Lung (tissue), 12 donors: Measurements from ENCODE around the gene SMIM36. TPM values are rescaled to one million over a fixed set of nuclear protein-coding genes. Genes with fewer than 3 reads are reported as not detected.

ENCODE experiments used
- ATAC-seq: fragments of 200-7000 bp; cut with Tn5 transposase; one replicate; pipeline ENCODE4 v1.9.1; 2020; ENCODE audit warnings: moderate number of reproducible peaks; ENCODE audit not compliant: insufficient read depth, low FRiP score
- DNase-seq, 3 donors: peaks; one replicate each; pipeline ENCODE4 v3.0.0-alpha.2; 2013 to 2017
- H3K27ac ChIP-seq, 2 donors: one replicate each; pipeline ENCODE4 v1.5.1; 2013; ENCODE audit warnings: mild to moderate bottlenecking in 2 of 2, moderate library complexity in 2 of 2, control low read depth in 1 of 2, inconsistent platforms in 1 of 2, low read depth in 1 of 2, low read length in 1 of 2
- H3K27me3 ChIP-seq, 3 donors: one replicate each; pipeline ENCODE4 v1.5.1; 2013; ENCODE audit warnings: low read length in 2 of 3; ENCODE audit not compliant: control insufficient read depth in 3 of 3, insufficient read depth in 3 of 3
- H3K36me3 ChIP-seq, 4 donors: one replicate each; pipeline ENCODE4 v1.5.1; 2013; ENCODE audit warnings: low read length in 4 of 4, mild to moderate bottlenecking in 1 of 4, moderate library complexity in 1 of 4; ENCODE audit not compliant: control insufficient read depth in 4 of 4, insufficient read depth in 4 of 4
- H3K4me1 ChIP-seq, 5 donors: one replicate each; pipeline ENCODE4 v1.5.1; 2013; ENCODE audit warnings: low read length in 5 of 5, mild to moderate bottlenecking in 2 of 5, moderate library complexity in 1 of 5; ENCODE audit not compliant: control insufficient read depth in 5 of 5, insufficient read depth in 5 of 5
- H3K4me3 ChIP-seq: one replicate; pipeline ENCODE4 v1.5.1; 2013; ENCODE audit warnings: mild to moderate bottlenecking, control low read depth, moderate library complexity
- H3K9ac ChIP-seq, 2 donors: one replicate each; pipeline ENCODE4 v1.5.1; 2013; ENCODE audit warnings: low read length in 2 of 2, control low read depth in 1 of 2; ENCODE audit not compliant: insufficient read depth in 1 of 2
- H3K9me3 ChIP-seq, 4 donors: one replicate each; pipeline ENCODE4 v1.5.1; 2013; ENCODE audit warnings: low read length in 3 of 4, mild to moderate bottlenecking in 1 of 4, moderate library complexity in 1 of 4; ENCODE audit not compliant: control insufficient read depth in 4 of 4, insufficient read depth in 3 of 4
- WGBS, 2 donors: extraction: QIAGEN DNeasy Blood & Tissue Kit; methylation state at CpG; one replicate each; pipeline ENCODE4 v1.1.7; 2013; 5-methylcytosine and 5-hydroxymethylcytosine counted together
- polyA plus RNA-seq, 2 donors: library from polyadenylated mRNA; stranded (reverse); fragments of 200-250 nt; gene quantifications; one replicate each; pipeline ENCODE4 v1.2.1, GENCODE V29; 2013
- total RNA-seq, 2 donors: library from RNA; depleted of rRNA in 1 of 2; stranded (reverse); fragments of >200 nt in 1 of 2; gene quantifications; one replicate each; pipeline ENCODE4 v1.2.1, GENCODE V29; 2014 to 2021
- TF ChIP-seq, protein P1 (sequence below): IDR thresholded peaks from 2 replicates; pipeline ENCODE4 v1.5.1; 2012; ENCODE audit warnings: mild to moderate bottlenecking; ENCODE audit errors: control extremely low read depth, extremely low read depth
- donor health status: control.
- donor health status: control.
- donor health status: Bipolar disorder and iron deficiency.
- donor health status: healthy.
- donor health status: DM: yes; HTN: yes; CAD: no.

SMIM36 gene
- total and polyA plus RNA-seq, 4 donors: not detected

DNA sequence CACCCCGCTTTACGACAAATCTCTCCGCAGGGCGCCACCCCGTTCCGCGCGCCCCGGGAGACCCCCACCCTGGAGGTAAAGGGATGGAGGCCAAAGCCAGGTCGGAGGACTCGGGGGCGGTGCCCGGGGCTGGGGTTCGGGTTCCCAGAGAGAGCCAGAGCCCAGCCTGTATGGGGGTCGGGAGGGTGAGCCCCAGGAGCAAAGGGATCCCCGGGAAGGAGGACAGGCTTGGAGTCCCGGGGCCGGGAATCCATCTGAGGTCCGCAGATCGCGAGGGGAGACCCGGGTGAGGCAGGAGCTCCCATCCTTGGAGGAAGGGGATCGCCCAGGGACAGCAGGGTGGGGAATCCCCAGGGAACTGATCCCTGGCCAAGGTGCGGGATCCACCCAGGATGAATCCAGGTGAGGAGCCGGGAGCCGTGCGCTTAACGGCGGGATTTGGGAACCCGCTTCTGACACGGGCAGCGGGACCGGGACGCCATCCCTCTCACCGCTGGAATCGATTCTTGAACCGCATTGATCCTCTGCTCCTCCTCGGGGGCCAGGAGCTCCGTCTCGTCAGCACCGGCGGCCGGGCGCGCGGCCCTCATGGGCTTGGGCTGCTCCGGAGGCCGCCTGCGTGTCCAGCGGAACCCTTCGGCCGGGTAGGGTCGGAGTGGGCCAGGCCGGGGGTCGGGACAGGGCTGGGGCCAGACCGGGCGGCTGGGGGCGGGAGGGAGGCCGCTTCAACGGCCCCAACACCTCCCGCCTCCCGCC, 89.9 kb downstream of the SMIM36 start, which contains the start of gene MMD:
MMD (minus strand) TSS at position 657 of the 756 bp plus-strand sequence; CDS start at position 517, 140 bp downstream.
- Histone ChIP-seq H3K36me3 (no peaks in the 10 kb centered on the region), H3K9me3 (peaks cover 0 to 2% (median 0%) of the 10 kb centered on the region in 4 donors), H3K4me3 (peak within 1 kb of the TSS; percentile 94), H3K27me3 (no peaks in the 10 kb centered on the region), H3K4me1 (peaks cover 3 to 15% (median 9%) of the 10 kb centered on the region in 5 donors), H3K9ac (peak within 1 kb of the TSS; percentile 78 to 90), H3K27ac (peak within 1 kb of the TSS; percentile 66 to 92)
- ATAC-seq (no peak), DNase-seq (peak in 1 of 3 donors; percentile 60)
- TF ChIP-seq, protein P1, sequence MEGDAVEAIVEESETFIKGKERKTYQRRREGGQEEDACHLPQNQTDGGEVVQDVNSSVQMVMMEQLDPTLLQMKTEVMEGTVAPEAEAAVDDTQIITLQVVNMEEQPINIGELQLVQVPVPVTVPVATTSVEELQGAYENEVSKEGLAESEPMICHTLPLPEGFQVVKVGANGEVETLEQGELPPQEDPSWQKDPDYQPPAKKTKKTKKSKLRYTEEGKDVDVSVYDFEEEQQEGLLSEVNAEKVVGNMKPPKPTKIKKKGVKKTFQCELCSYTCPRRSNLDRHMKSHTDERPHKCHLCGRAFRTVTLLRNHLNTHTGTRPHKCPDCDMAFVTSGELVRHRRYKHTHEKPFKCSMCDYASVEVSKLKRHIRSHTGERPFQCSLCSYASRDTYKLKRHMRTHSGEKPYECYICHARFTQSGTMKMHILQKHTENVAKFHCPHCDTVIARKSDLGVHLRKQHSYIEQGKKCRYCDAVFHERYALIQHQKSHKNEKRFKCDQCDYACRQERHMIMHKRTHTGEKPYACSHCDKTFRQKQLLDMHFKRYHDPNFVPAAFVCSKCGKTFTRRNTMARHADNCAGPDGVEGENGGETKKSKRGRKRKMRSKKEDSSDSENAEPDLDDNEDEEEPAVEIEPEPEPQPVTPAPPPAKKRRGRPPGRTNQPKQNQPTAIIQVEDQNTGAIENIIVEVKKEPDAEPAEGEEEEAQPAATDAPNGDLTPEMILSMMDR: no peak
- WGBS, 2 donors: 1% methylated on average over 53 to 62 of the region's 62 CpGs

DNA sequence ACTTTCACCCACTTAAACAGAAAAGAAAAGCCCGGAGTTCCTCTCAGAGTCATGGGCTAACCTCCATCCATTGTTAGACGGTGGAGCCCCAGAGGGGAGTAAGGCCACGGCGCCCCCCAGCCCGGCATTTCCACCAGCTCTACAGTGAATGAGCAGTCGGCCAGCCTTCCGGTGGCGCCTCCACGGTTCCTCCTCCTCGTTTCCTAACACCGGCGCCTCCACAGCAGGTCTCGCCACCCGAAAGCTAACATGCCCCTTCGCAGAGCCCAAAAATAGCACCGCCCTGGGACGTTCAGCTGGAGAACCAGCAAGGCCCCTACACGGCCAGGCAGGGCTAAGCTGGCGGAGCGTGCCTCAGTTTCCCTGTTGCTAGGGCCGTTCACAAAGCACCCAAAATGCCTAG, 90.5 kb downstream of the SMIM36 start:
- 1% methylated on average over 20 to 21 of the region's 21 CpGs for whole genome bisulfite sequencing, 2 donors

DNA sequence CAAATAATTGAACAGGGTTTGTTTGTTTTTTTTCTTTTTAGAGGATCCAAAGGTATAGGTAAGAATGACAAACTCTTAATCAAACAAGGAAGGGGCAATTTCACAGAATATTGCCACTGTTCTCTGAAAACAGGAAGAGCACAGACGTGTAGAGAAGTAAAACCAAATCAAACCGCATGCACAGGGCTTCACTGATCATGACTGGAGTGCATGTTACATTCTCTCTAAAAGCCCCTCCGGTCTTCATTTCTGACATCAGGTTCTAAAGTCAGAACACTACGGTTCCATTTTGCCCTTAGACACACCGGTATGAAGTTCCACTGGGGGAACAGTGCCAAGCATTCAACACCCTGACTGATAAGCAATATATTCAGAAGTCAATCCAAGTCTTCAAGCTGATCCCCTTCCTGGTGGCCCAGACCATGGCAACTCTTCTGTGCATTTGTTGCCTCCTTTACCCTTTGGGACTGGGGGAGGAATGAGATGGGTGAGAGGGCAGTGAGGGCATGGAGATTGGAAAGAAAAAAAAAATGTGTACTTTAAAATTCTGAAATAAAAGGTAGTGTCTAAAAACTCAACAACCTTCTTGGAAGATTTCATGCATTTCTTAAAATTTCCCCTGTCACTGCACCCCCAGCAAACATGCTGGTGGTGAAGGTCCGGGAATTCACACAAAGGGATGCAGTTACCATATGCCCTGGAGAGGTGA, 91.0 kb downstream of the SMIM36 start:
- 12 to 38% methylated on average over 6 of the region's 6 CpGs for WGBS, 2 donors
- DNase-seq: peak in 1 of 3 donors; percentile 28
- H3K27ac ChIP-seq: peak overlapping the region; percentile 70 to 92
- peak overlapping the region in 1 of 2 donors; percentile 8 for H3K9ac ChIP-seq
- peaks cover 0 to 2% (median 0%) of the 10 kb centered on the region in 4 donors for H3K9me3 ChIP-seq
- H3K36me3 ChIP-seq: no peaks in the 10 kb centered on the region
- TF ChIP-seq, protein P1: no peak
- no peaks in the 10 kb centered on the region for H3K27me3 ChIP-seq
- ATAC-seq: no peak
- peaks cover 3 to 16% (median 9%) of the 10 kb centered on the region in 5 donors for H3K4me1 ChIP-seq
- no peak overlapping the region for H3K4me3 ChIP-seq

More for the DNA sequence above, 90.5 kb downstream of the SMIM36 start:
- Histone ChIP-seq H3K9ac (peak overlapping the region; percentile 17 to 90), H3K4me3 (peak overlapping the region; percentile 94), H3K27ac (peak overlapping the region; percentile 66 to 92), H3K4me1 (peaks cover 3 to 16% (median 9%) of the 10 kb centered on the region in 5 donors), H3K27me3 (no peaks in the 10 kb centered on the region), H3K36me3 (no peaks in the 10 kb centered on the region), H3K9me3 (peaks cover 0 to 2% (median 0%) of the 10 kb centered on the region in 4 donors)
- TF ChIP-seq, protein P1: no peak
- peak; percentile 47 to 56 (median 53) for DNase-seq
- no peak for ATAC-seq
